Stimulated activated naive CD8-positive, alpha-beta T cell treated with anti-CD3 and anti-CD28 coated beads, Interleukin-15, Interleukin-2, amounts not matched to agents 100 ng/mL and 50 ng/mL, for 24 hours (primary cell): ENCODE measurements around the gene ADRM1.

ENCODE experiments used
- H3K27ac Mint-ChIP-seq: one replicate; pipeline ENCODE4 v1.8.0; 2021; ENCODE audit warnings: mild to moderate bottlenecking, mixed read lengths
- H3K27me3 Mint-ChIP-seq: one replicate; pipeline ENCODE4 v1.8.0; 2021; ENCODE audit warnings: mixed read lengths
- H3K36me3 Mint-ChIP-seq: one replicate; pipeline ENCODE4 v1.8.0; 2021; ENCODE audit warnings: low read depth, mixed read lengths
- H3K4me1 Mint-ChIP-seq: one replicate; pipeline ENCODE4 v1.8.0; 2021; ENCODE audit warnings: low read depth, mixed read lengths
- H3K4me3 Mint-ChIP-seq: one replicate; pipeline ENCODE4 v1.8.0; 2021; ENCODE audit warnings: mild to moderate bottlenecking, mixed read lengths
- H3K9me3 Mint-ChIP-seq: one replicate; pipeline ENCODE4 v1.8.0; 2021; ENCODE audit warnings: mixed read lengths

ADRM1 gene

GRCh38 chr20:62319346-62319909 lies 16.6 kb downstream of the ADRM1 start:
- no peaks in the 10 kb centered on the region for H3K4me1 Mint-ChIP-seq
- no peak overlapping the region for H3K27ac Mint-ChIP-seq
- no peaks in the 10 kb centered on the region for H3K36me3 Mint-ChIP-seq

GRCh38 chr20:62320581-62321354 lies 18.0 kb downstream of the ADRM1 start:
- no peaks in the 10 kb centered on the region for H3K27me3 Mint-ChIP-seq
- H3K27ac Mint-ChIP-seq: no peak overlapping the region
- no peaks in the 10 kb centered on the region for H3K36me3 Mint-ChIP-seq
- no peak overlapping the region for H3K4me3 Mint-ChIP-seq
- no peaks in the 10 kb centered on the region for H3K9me3 Mint-ChIP-seq
- no peaks in the 10 kb centered on the region for H3K4me1 Mint-ChIP-seq

More at GRCh38 chr20:62319346-62319909, 16.6 kb downstream of the ADRM1 start:
- Mint-ChIP-seq H3K27me3 (no peaks in the 10 kb centered on the region), H3K4me3 (no peak overlapping the region), H3K9me3 (no peaks in the 10 kb centered on the region)

GRCh38 chr20:62321521-62321948 lies 18.7 kb downstream of the ADRM1 start:
- H3K27ac Mint-ChIP-seq: no peak overlapping the region
- no peaks in the 10 kb centered on the region for H3K27me3 Mint-ChIP-seq
- H3K36me3 Mint-ChIP-seq: no peaks in the 10 kb centered on the region
- no peaks in the 10 kb centered on the region for H3K9me3 Mint-ChIP-seq
- no peaks in the 10 kb centered on the region for H3K4me1 Mint-ChIP-seq
- H3K4me3 Mint-ChIP-seq: no peak overlapping the region

GRCh38 chr20:62321975-62322374 lies 19.2 kb downstream of the ADRM1 start:
- H3K27me3 Mint-ChIP-seq: no peaks in the 10 kb centered on the region
- H3K4me3 Mint-ChIP-seq: no peak overlapping the region
- no peaks in the 10 kb centered on the region for H3K36me3 Mint-ChIP-seq
- no peak overlapping the region for H3K27ac Mint-ChIP-seq
- H3K4me1 Mint-ChIP-seq: no peaks in the 10 kb centered on the region
- no peaks in the 10 kb centered on the region for H3K9me3 Mint-ChIP-seq

- H3K9me3 Mint-ChIP-seq: no peaks in the 10 kb centered on the region
- no peak overlapping the region for H3K4me3 Mint-ChIP-seq
- H3K4me1 Mint-ChIP-seq: no peaks in the 10 kb centered on the region
Observed at GRCh38 chr20:62322492-62323041, 19.8 kb downstream of the ADRM1 start.

GRCh38 chr20:62323146-62323979 lies 20.6 kb downstream of the ADRM1 start:
- no peaks in the 10 kb centered on the region for H3K9me3 Mint-ChIP-seq
- H3K27ac Mint-ChIP-seq: no peak overlapping the region
- H3K4me1 Mint-ChIP-seq: no peaks in the 10 kb centered on the region
- H3K4me3 Mint-ChIP-seq: no peak overlapping the region
- no peaks in the 10 kb centered on the region for H3K27me3 Mint-ChIP-seq
- no peaks in the 10 kb centered on the region for H3K36me3 Mint-ChIP-seq

More at GRCh38 chr20:62322492-62323041, 19.8 kb downstream of the ADRM1 start:
- no peak overlapping the region for H3K27ac Mint-ChIP-seq
- no peaks in the 10 kb centered on the region for H3K36me3 Mint-ChIP-seq
- no peaks in the 10 kb centered on the region for H3K27me3 Mint-ChIP-seq

GRCh38 chr20:62323980-62324906 lies 21.4 kb downstream of the ADRM1 start:
- Mint-ChIP-seq H3K36me3 (no peaks in the 10 kb centered on the region), H3K9me3 (no peaks in the 10 kb centered on the region), H3K4me3 (no peak overlapping the region), H3K4me1 (no peaks in the 10 kb centered on the region), H3K27ac (no peak overlapping the region), H3K27me3 (no peaks in the 10 kb centered on the region)

- Mint-ChIP-seq H3K27me3 (no peaks in the 10 kb centered on the region), H3K4me1 (no peaks in the 10 kb centered on the region), H3K9me3 (no peaks in the 10 kb centered on the region), H3K36me3 (no peaks in the 10 kb centered on the region), H3K4me3 (no peak overlapping the region), H3K27ac (no peak overlapping the region)
Observed at GRCh38 chr20:62325172-62325905, 22.5 kb downstream of the ADRM1 start.

GRCh38 chr20:62326559-62326958 lies 23.8 kb downstream of the ADRM1 start:
- H3K36me3 Mint-ChIP-seq: no peaks in the 10 kb centered on the region
- H3K4me1 Mint-ChIP-seq: no peaks in the 10 kb centered on the region
- no peak overlapping the region for H3K27ac Mint-ChIP-seq
- H3K9me3 Mint-ChIP-seq: no peaks in the 10 kb centered on the region
- no peak overlapping the region for H3K4me3 Mint-ChIP-seq
- H3K27me3 Mint-ChIP-seq: no peaks in the 10 kb centered on the region

- no peaks in the 10 kb centered on the region for H3K9me3 Mint-ChIP-seq
- H3K27me3 Mint-ChIP-seq: no peaks in the 10 kb centered on the region
- no peaks in the 10 kb centered on the region for H3K36me3 Mint-ChIP-seq
- no peak overlapping the region for H3K4me3 Mint-ChIP-seq
- H3K27ac Mint-ChIP-seq: no peak overlapping the region
- H3K4me1 Mint-ChIP-seq: no peaks in the 10 kb centered on the region
Observed at GRCh38 chr20:62326959-62327725, 24.3 kb downstream of the ADRM1 start.

GRCh38 chr20:62327726-62328495 lies 25.1 kb downstream of the ADRM1 start:
- no peaks in the 10 kb centered on the region for H3K9me3 Mint-ChIP-seq
- H3K4me1 Mint-ChIP-seq: no peaks in the 10 kb centered on the region
- no peaks in the 10 kb centered on the region for H3K27me3 Mint-ChIP-seq
- H3K36me3 Mint-ChIP-seq: no peaks in the 10 kb centered on the region
- H3K4me3 Mint-ChIP-seq: no peak overlapping the region
- H3K27ac Mint-ChIP-seq: no peak overlapping the region

GRCh38 chr20:62328684-62329388 lies 26.0 kb downstream of the ADRM1 start:
- H3K4me1 Mint-ChIP-seq: no peaks in the 10 kb centered on the region
- no peak overlapping the region for H3K4me3 Mint-ChIP-seq
- H3K27me3 Mint-ChIP-seq: no peaks in the 10 kb centered on the region
- H3K9me3 Mint-ChIP-seq: no peaks in the 10 kb centered on the region
- H3K36me3 Mint-ChIP-seq: no peaks in the 10 kb centered on the region
- H3K27ac Mint-ChIP-seq: no peak overlapping the region
